Karpas-422 (cell line): Measurements from ENCODE around the gene CASZ1. TPM values are rescaled to one million over a fixed set of nuclear protein-coding genes. Genes with fewer than 3 reads are reported as not detected.

Source experiments
- DNase-seq: peaks from one replicate; pipeline ENCODE4 v3.0.0-alpha.2; 2015
- H2AFZ ChIP-seq: fragments of 200-600 bp; sonication (generic); 2 replicates; pipeline ENCODE4 v1.6.1; 2014; ENCODE audit warnings: antibody characterized with exemption, low read length, mixed read lengths
- H3K27ac ChIP-seq: fragments of 200-600 bp; sonication (generic); 2 replicates; pipeline ENCODE4 v1.5.1; 2014; ENCODE audit warnings: mild to moderate bottlenecking, low read length, moderate library complexity
- H3K27me3 ChIP-seq: fragments of 200-600 bp; sonication (generic); 2 replicates; pipeline ENCODE4 v1.6.1; 2014; ENCODE audit warnings: low read length, mixed read lengths
- H3K36me3 ChIP-seq: fragments of 200-600 bp; sonication (generic); 2 replicates; pipeline ENCODE4 v1.6.1; 2014; ENCODE audit warnings: low read length, mixed read lengths; ENCODE audit not compliant: insufficient read depth
- H3K4me1 ChIP-seq: fragments of 200-600 bp; sonication (generic); 2 replicates; pipeline ENCODE4 v1.6.1; 2014; ENCODE audit warnings: mild to moderate bottlenecking, low read length, mixed read lengths
- H3K4me2 ChIP-seq: fragments of 200-600 bp; sonication (generic); 2 replicates; pipeline ENCODE4 v1.6.1; 2014; ENCODE audit warnings: low read length, low read depth, mild to moderate bottlenecking; ENCODE audit not compliant: poor library complexity, severe bottlenecking
- H3K4me3 ChIP-seq: fragments of 200-600 bp; sonication (generic); 2 replicates; pipeline ENCODE4 v1.5.1; 2014; ENCODE audit warnings: mild to moderate bottlenecking, antibody characterized with exemption, low read length, mixed read lengths
- H3K79me2 ChIP-seq: fragments of 200-600 bp; sonication (generic); 2 replicates; pipeline ENCODE4 v1.6.1; 2014; ENCODE audit warnings: mild to moderate bottlenecking, low read length, mixed read lengths
- H3K9ac ChIP-seq: fragments of 200-600 bp; sonication (generic); 2 replicates; pipeline ENCODE4 v1.6.0; 2014; ENCODE audit warnings: low read length
- H3K9me2 ChIP-seq: fragments of 200-600 bp; sonication (generic), shearing (Covaris generic); replicated peaks from 2 replicates; pipeline ENCODE4 v1.6.0; 2014; ENCODE audit warnings: mild to moderate bottlenecking, low read length, moderate library complexity; ENCODE audit not compliant: insufficient read depth
- H3K9me3 ChIP-seq: fragments of 300-700, 200-600 bp; sonication (generic); 2 replicates; pipeline ENCODE4 v1.6.1; 2014; ENCODE audit warnings: low read length, mixed read lengths
- H4K20me1 ChIP-seq: fragments of 200-600 bp; sonication (generic); 2 replicates; pipeline ENCODE4 v1.6.1; 2014; ENCODE audit warnings: mild to moderate bottlenecking, antibody characterized with exemption, low read length, low read depth; ENCODE audit not compliant: insufficient read depth
- total RNA-seq: library from RNA; depleted of rRNA; stranded (reverse); fragments of >200 nt; shearing (Covaris generic); gene quantifications from 2 replicates; pipeline ENCODE4 v1.2.3, GENCODE V29; 2014; ENCODE audit warnings: low replicate concordance

CASZ1 gene
- total RNA-seq, 1 experiment from 2014 or later, result 1.3 TPM

GRCh38 chr1:10736634-10737586, 59.5 kb downstream of the CASZ1 start:
- Histone ChIP-seq H3K4me1 (no peaks in the 10 kb centered on the region), H3K27me3 (no peaks in the 10 kb centered on the region), H3K9me2 (no peaks in the 10 kb centered on the region), H2AFZ (no peak overlapping the region), H3K9me3 (no peaks in the 10 kb centered on the region), H3K9ac (no peak overlapping the region), H4K20me1 (no peaks in the 10 kb centered on the region), H3K79me2 (no peaks in the 10 kb centered on the region), H3K36me3 (no peaks in the 10 kb centered on the region), H3K27ac (no peak overlapping the region), H3K4me2 (no peak overlapping the region), H3K4me3 (no peak overlapping the region)
- no peak for DNase-seq

DNA sequence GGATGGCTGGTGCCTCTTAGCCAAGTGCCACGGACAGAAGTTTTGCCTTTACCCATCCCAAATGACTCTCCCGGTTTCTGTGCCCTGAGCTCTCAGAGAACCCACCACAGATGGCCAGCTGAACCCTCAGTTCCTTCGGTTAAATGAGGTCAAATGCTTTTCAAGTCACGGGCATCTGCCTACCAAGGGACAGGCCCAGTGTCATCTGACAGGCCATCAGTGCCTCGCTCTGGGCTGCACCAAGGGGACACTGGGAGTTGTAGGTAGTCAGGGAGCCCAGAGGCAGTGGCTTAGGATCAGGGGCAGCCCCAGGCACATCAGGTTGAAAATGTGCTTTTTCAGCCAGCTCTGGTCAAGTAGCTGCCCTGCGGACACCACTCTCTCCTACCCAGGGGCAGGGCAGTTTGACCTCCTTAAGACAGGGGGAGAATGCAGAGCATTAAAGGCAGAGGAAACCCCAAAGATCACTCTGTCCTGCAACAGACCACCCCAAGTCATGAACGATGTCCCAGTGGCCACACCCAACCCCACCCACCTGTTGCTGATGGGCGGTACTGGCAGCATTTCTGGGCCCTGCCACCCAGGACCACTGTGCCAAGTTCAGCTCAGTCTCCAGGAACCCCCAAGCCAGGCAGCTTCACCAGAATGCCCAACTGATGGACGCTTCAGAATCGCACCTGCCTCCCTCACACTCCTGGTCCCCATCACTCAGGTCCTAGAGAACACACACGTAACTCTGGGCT, 60.7 kb downstream of the CASZ1 start:
- H3K36me3 ChIP-seq, result no peaks in the 10 kb centered on the region
- H3K27me3 ChIP-seq, result no peaks in the 10 kb centered on the region
- H3K4me3 ChIP-seq, result no peak overlapping the region
- no peak overlapping the region for H3K4me2 ChIP-seq
- H3K9me2 ChIP-seq, result no peaks in the 10 kb centered on the region
- no peaks in the 10 kb centered on the region for H3K9me3 ChIP-seq
- no peak for DNase-seq
- no peaks in the 10 kb centered on the region for H3K79me2 ChIP-seq
- H4K20me1 ChIP-seq, result no peaks in the 10 kb centered on the region
- H3K4me1 ChIP-seq, result no peaks in the 10 kb centered on the region
- no peak overlapping the region for H3K9ac ChIP-seq
- H3K27ac ChIP-seq, result no peak overlapping the region
- H2AFZ ChIP-seq, result no peak overlapping the region

DNA sequence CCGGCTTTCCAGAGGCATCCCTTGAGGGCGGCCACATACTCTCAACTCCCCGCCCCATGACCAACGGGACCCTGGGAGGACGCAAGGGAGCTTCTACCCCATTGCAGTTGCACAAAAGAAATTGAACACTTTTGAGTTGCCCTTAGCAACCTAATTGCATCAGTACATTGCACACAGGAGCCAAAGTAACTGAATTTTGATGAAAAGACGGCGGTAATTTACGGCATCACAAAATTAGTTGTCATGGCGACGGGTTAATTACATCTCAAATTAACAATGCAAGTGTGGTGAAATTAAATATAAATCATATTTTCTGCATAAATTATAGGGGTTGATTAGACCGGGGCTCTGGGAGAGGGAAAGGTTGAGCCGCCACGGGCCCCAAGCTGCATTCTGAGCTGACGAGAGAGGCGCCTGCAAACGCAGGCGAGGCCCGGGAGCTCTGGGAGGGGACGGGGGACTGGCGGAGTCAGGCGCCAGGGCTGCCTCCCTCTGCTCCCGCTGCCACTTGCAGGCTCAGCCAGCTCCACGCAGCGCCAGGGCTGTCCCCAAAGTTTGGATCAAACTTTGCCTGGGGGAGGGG, 61.4 kb downstream of the CASZ1 start:
- H3K36me3 ChIP-seq, result no peaks in the 10 kb centered on the region
- H2AFZ ChIP-seq, result no peak overlapping the region
- H3K27ac ChIP-seq, result no peak overlapping the region
- H3K4me3 ChIP-seq, result no peak overlapping the region
- no peaks in the 10 kb centered on the region for H3K4me1 ChIP-seq
- H3K9me2 ChIP-seq, result no peaks in the 10 kb centered on the region
- DNase-seq, result no peak
- no peak overlapping the region for H3K4me2 ChIP-seq
- no peaks in the 10 kb centered on the region for H3K9me3 ChIP-seq
- H4K20me1 ChIP-seq, result no peaks in the 10 kb centered on the region
- H3K9ac ChIP-seq, result no peak overlapping the region
- no peaks in the 10 kb centered on the region for H3K79me2 ChIP-seq
- H3K27me3 ChIP-seq, result no peaks in the 10 kb centered on the region

- Histone ChIP-seq H3K4me2 (no peak overlapping the region), H3K4me3 (no peak overlapping the region), H4K20me1 (no peaks in the 10 kb centered on the region), H3K79me2 (no peaks in the 10 kb centered on the region), H3K9me2 (no peaks in the 10 kb centered on the region), H3K4me1 (no peaks in the 10 kb centered on the region), H2AFZ (no peak overlapping the region), H3K36me3 (no peaks in the 10 kb centered on the region), H3K27me3 (no peaks in the 10 kb centered on the region), H3K27ac (no peak overlapping the region), H3K9ac (no peak overlapping the region), H3K9me3 (no peaks in the 10 kb centered on the region)
- no peak for DNase-seq
Observed at GRCh38 chr1:10734375-10734774, 62.1 kb downstream of the CASZ1 start.

DNA sequence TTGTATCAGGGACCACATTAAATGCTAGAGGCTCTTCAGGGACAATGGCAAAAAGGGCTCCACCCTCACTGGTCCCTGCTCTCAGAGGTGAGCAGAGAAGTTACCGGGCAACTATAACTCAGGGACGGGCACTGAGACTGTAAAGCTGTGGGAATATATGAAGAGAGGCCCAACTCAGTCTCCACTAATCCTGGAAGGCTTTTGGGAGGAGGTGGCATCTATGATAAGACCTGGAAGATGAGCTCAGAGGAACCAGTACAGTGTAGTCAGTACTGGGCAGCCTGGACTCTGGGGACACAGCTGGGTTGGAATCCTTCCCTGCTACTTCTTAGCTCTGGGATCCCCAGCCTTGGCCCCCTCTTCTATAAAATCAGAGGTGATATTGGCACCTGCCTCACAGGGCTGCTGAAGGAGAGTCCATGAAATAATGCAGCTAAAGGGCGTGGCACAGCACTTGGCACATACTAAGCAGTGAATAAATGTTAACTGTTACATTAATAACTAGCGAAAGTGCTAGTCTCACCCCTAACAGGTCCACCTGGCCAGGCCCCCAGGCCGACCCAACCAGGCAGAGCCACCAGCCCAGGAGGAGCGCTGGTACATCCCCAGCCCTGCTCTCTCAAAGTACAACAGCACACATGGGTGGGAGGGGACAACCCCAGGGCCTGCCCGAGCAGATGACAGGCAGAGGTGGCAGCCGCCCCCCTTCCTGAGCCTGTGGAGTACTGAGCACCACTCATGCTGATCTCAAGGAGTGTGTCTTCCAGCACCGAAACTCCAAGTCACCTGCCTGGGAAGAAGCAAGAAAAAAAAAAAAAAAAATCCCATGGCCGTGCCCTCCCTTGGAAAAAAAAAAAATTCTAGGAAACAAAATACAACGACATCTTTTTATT, 62.7 kb downstream of the CASZ1 start:
- H3K4me2 ChIP-seq, result no peak overlapping the region
- no peaks in the 10 kb centered on the region for H3K36me3 ChIP-seq
- H3K9ac ChIP-seq, result no peak overlapping the region
- no peaks in the 10 kb centered on the region for H3K9me3 ChIP-seq
- no peaks in the 10 kb centered on the region for H3K27me3 ChIP-seq
- no peaks in the 10 kb centered on the region for H3K79me2 ChIP-seq
- H4K20me1 ChIP-seq, result no peaks in the 10 kb centered on the region
- no peaks in the 10 kb centered on the region for H3K9me2 ChIP-seq
- H3K27ac ChIP-seq, result no peak overlapping the region
- no peak for DNase-seq
- no peak overlapping the region for H3K4me3 ChIP-seq
- H2AFZ ChIP-seq, result no peak overlapping the region
- H3K4me1 ChIP-seq, result no peaks in the 10 kb centered on the region

- no peak overlapping the region for H3K9ac ChIP-seq
- H3K9me2 ChIP-seq, result no peaks in the 10 kb centered on the region
- H2AFZ ChIP-seq, result no peak overlapping the region
- no peaks in the 10 kb centered on the region for H3K36me3 ChIP-seq
- no peaks in the 10 kb centered on the region for H4K20me1 ChIP-seq
- no peak for DNase-seq
- H3K27me3 ChIP-seq, result no peaks in the 10 kb centered on the region
- no peaks in the 10 kb centered on the region for H3K79me2 ChIP-seq
- no peak overlapping the region for H3K4me3 ChIP-seq
- no peaks in the 10 kb centered on the region for H3K4me1 ChIP-seq
- no peaks in the 10 kb centered on the region for H3K9me3 ChIP-seq
- no peak overlapping the region for H3K4me2 ChIP-seq
- H3K27ac ChIP-seq, result no peak overlapping the region
Observed at GRCh38 chr1:10730985-10731384, 65.5 kb downstream of the CASZ1 start.

DNA sequence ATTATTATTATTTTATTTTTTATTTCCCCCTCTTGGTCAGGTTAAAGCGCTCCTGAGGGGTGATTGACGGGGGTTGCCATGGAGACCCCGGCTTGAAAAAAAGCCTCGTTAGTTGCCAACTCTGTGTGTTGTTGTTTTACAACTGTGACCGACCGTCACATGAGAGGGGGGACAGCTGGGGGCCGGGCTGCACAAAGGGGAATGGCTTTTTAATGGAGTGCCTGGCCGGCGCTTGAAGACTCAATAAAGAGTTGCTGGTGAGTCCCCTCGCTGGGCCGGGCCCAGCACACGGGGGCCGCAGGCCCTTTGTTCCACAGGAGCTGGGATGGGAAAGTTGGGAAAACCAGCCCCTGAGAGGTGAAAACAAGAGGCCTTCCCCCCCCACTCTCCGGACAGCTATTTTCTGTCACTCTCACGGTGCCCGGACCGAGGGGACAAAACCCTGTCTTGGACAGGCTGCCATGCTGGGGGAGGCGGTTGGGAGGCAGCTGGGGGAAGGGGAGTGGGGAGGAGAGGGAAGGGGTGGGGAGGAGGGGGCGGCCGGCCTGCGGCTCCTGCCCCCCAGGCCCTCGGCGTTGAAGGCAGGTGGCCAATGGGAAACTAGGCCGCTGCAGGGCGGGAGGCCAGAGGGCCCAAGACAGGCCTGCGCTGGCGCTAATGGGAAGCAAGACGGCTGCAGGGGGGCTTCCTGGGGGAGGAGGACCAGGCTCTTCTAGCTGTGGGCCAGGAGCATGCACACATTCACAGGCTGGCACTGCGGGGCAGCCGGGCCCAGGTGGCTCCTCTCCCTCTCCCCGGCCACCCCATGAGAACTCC, 67.6 kb downstream of the CASZ1 start:
- no peaks in the 10 kb centered on the region for H3K4me1 ChIP-seq
- H3K4me2 ChIP-seq, result no peak overlapping the region
- no peak for DNase-seq
- H3K4me3 ChIP-seq, result no peak overlapping the region
- H3K36me3 ChIP-seq, result no peaks in the 10 kb centered on the region
- no peaks in the 10 kb centered on the region for H4K20me1 ChIP-seq
- H3K27ac ChIP-seq, result no peak overlapping the region
- H2AFZ ChIP-seq, result no peak overlapping the region
- H3K9ac ChIP-seq, result no peak overlapping the region
- H3K9me2 ChIP-seq, result no peaks in the 10 kb centered on the region
- no peaks in the 10 kb centered on the region for H3K79me2 ChIP-seq
- H3K9me3 ChIP-seq, result no peaks in the 10 kb centered on the region
- H3K27me3 ChIP-seq, result no peaks in the 10 kb centered on the region
